ENCODE data around the gene RPTOR.

The RPTOR gene

GRCh38 chr17:80855948-80856862 is 311.6 kb downstream of the RPTOR start:
- no peak for TF ChIP-seq ZNF70 (CRISPR knock-in tag; IDR thresholded peaks at IDR 0.05)
- peak; percentile 67; the same call in 1 of the 2 replicates for TF ChIP-seq TOX (CRISPR knock-in tag; IDR thresholded peaks at IDR 0.05; ENCODE audit: borderline replicate concordance)
- peak; percentile 73 for ATAC-seq

DNA sequence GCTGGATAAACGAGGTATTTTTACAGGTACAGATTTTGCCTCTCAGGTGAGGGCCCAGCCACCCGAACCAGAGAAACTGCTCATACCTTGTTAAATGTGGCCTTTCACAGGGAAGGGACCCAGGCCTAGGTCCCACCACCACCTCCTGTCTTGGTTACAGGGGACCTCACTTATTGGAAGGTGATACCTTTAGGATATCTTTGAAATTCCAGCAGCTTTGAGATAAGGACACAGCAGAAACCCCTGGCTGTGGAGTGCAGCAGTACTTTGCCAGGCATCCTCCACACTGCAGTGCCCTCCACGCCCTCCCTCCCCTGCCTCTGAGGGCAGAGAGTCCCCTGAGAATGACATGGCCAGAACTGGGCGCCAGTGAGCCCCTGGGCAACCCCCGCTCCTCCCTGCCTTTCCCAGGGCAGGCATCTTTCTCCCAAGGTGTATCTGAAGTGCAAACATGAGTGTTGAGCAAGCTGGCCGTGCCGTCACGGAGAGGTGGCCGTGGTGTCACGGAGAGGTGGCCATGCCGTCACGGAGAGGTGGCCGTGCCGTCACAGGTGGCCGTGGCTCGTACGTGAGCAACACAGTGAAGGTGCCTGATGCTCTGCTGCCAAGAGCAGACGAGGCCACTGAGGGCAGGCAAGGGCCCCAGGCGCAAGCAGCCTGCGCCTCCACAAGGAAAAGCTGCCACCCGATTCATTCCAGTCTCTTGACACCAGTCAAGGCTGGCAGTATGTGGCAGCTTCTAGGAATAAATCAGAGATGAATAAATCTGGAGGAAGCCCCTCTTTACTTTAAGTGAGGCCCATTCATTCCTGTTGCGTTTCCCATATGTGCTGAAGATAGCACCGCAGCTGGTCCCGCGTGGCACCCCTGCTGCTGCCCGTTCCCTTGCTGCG is 312.5 kb downstream of the RPTOR start:
- ATAC-seq: no peak
- TF ChIP-seq SNAI2 (CRISPR knock-in tag; IDR thresholded peaks at IDR 0.05) (no peak), PATZ1 (CRISPR knock-in tag; IDR thresholded peaks at IDR 0.05; ENCODE audit: borderline replicate concordance) (no peak), TCF4 (CRISPR knock-in tag; IDR thresholded peaks at IDR 0.05; ENCODE audit: borderline replicate concordance) (no peak), BACH2 (CRISPR knock-in tag; IDR thresholded peaks at IDR 0.05; ENCODE audit: borderline replicate concordance) (no peak), ZNF565 (CRISPR knock-in tag; conservative IDR thresholded peaks at IDR 0.05; ENCODE audit: low read depth) (no peak), ESRRG (CRISPR knock-in tag; IDR thresholded peaks at IDR 0.05) (no peak), CREB5 (CRISPR knock-in tag; IDR thresholded peaks at IDR 0.05; ENCODE audit: low read depth) (no peak), ZFP30 (CRISPR knock-in tag; IDR thresholded peaks at IDR 0.05) (no peak), ZC3H10 (CRISPR knock-in tag; IDR thresholded peaks at IDR 0.05) (no peak)

- ATAC-seq: no peak
- TF ChIP-seq CSRNP3 (CRISPR knock-in tag; IDR thresholded peaks at IDR 0.05) (no peak), BACH2 (CRISPR knock-in tag; IDR thresholded peaks at IDR 0.05; ENCODE audit: borderline replicate concordance) (no peak), ZNF565 (CRISPR knock-in tag; conservative IDR thresholded peaks at IDR 0.05; ENCODE audit: low read depth) (no peak), CREB5 (CRISPR knock-in tag; IDR thresholded peaks at IDR 0.05; ENCODE audit: low read depth) (no peak), TSHZ2 (CRISPR knock-in tag; IDR thresholded peaks at IDR 0.05) (no peak), ZFP3 (CRISPR knock-in tag; IDR thresholded peaks at IDR 0.05) (no peak), ZFP30 (CRISPR knock-in tag; IDR thresholded peaks at IDR 0.05) (no peak), TCF4 (CRISPR knock-in tag; IDR thresholded peaks at IDR 0.05; ENCODE audit: borderline replicate concordance) (no peak), CSDC2 (CRISPR knock-in tag; IDR thresholded peaks at IDR 0.05) (no peak)
Measured at GRCh38 chr17:80857756-80858171, 313.1 kb downstream of the RPTOR start.

Measured in SK-N-SH treated with all-trans-retinoic acid at 6 μM for 48 hours (cell line).